Measurements from ENCODE around the gene TRIB2.

The TRIB2 gene

GRCh38 chr2:12742891-12743290 is 26.2 kb downstream of the TRIB2 start:
- no peak for DNase-seq (ENCODE audit: low read depth in 2 of 2)

GRCh38 chr2:12750166-12750905 is 33.6 kb downstream of the TRIB2 start:
- DNase-seq (ENCODE audit: low read depth in 2 of 2) = no peak

- DNase-seq (ENCODE audit: low read depth in 2 of 2) = no peak
These were observed 37.9 kb downstream of the TRIB2 start for GRCh38 chr2:12754643-12755042.

- DNase-seq (ENCODE audit: low read depth in 2 of 2) = no peak
These were observed 38.6 kb downstream of the TRIB2 start for GRCh38 chr2:12755384-12755783.

- DNase-seq (ENCODE audit: low read depth in 2 of 2) = no peak
These were observed 42.5 kb downstream of the TRIB2 start for GRCh38 chr2:12759248-12759647.

GRCh38 chr2:12761104-12761503 is 44.4 kb downstream of the TRIB2 start:
- no peak for DNase-seq (ENCODE audit: low read depth in 2 of 2)

GRCh38 chr2:12762337-12762736 is 45.6 kb downstream of the TRIB2 start:
- DNase-seq (ENCODE audit: low read depth in 2 of 2) = no peak

- no peak for DNase-seq (ENCODE audit: low read depth in 2 of 2)
These were observed 46.2 kb downstream of the TRIB2 start for GRCh38 chr2:12762976-12763375.

- no peak for DNase-seq (ENCODE audit: low read depth in 2 of 2)
These were observed 46.8 kb downstream of the TRIB2 start for GRCh38 chr2:12763486-12763885.

GRCh38 chr2:12764075-12764730 is 47.5 kb downstream of the TRIB2 start:
- no peak for DNase-seq (ENCODE audit: low read depth in 2 of 2)

- DNase-seq (ENCODE audit: low read depth in 2 of 2) = no peak
These were observed 48.3 kb downstream of the TRIB2 start for GRCh38 chr2:12764849-12765605.

GRCh38 chr2:12766421-12766879 is 49.7 kb downstream of the TRIB2 start:
- DNase-seq (ENCODE audit: low read depth in 2 of 2) = no peak

GRCh38 chr2:12767541-12767940 is 50.8 kb downstream of the TRIB2 start:
- no peak for DNase-seq (ENCODE audit: low read depth in 2 of 2)

- DNase-seq (ENCODE audit: low read depth in 2 of 2) = no peak
These were observed 51.4 kb downstream of the TRIB2 start for GRCh38 chr2:12767996-12768624.

- no peak for DNase-seq (ENCODE audit: low read depth in 2 of 2)
These were observed 52.9 kb downstream of the TRIB2 start for GRCh38 chr2:12769492-12770105.

- no peak for DNase-seq (ENCODE audit: low read depth in 2 of 2)
These were observed 53.7 kb downstream of the TRIB2 start for GRCh38 chr2:12770300-12770968.

- DNase-seq (ENCODE audit: low read depth in 2 of 2) = no peak
These were observed 54.4 kb downstream of the TRIB2 start for GRCh38 chr2:12771154-12771553.

- DNase-seq (ENCODE audit: low read depth in 2 of 2) = no peak
These were observed 57.1 kb downstream of the TRIB2 start for GRCh38 chr2:12773586-12774394.

GRCh38 chr2:12774395-12774727 is 57.6 kb downstream of the TRIB2 start:
- DNase-seq (ENCODE audit: low read depth in 2 of 2) = no peak

GRCh38 chr2:12776521-12776961 is 59.8 kb downstream of the TRIB2 start:
- no peak for DNase-seq (ENCODE audit: low read depth in 2 of 2)

All from stimulated activated CD8-positive, alpha-beta memory T cell treated with anti-CD3 and anti-CD28 coated beads, Interleukin-15, amount 100 ng/mL, for 4 hours (primary cell).